Posterior cingulate gyrus (tissue), 11 donors: Measurements from ENCODE around the gene SRRT.
A peak's percentile ranks its signal among the peaks of the same experiment; 100 is the strongest.

Experiments
- DNase-seq, 10 donors: peaks; one replicate each; pipeline versions ENCODE4 v3.0.0 to v3.0.0-alpha.2; 2020 to 2021; ENCODE audit warnings: mixed read lengths in 3 of 10
- intact Hi-C: fragments of 100-400 bp; cut with DNase I; formaldehyde crosslinking; loops from one replicate; pipeline ENCODE4 v1.15.1; 2023

Gene SRRT

GRCh38 chr7:100874577-100875355, at the start of gene SRRT:
Gene SRRT (plus strand): TSS chr7:100875103. CDS start chr7:100875591, 488 bp downstream.
- peak; percentile 98 to 100 (median 99) for DNase-seq
- intact Hi-C loops, result loop anchor here (2.0 kb wide), 1 partner anchor 14 kb away; the partner anchor contains the start of gene UFSP1

- peak in 1 of 10 donors; percentile 32 for DNase-seq
- intact Hi-C loops, result no loop called here
Observed at GRCh38 chr7:100825215-100825671, 49.7 kb upstream of the SRRT start.

GRCh38 chr7:100825751-100826513, 49.0 kb upstream of the SRRT start:
- intact Hi-C loops, result no loop called here
- no peak for DNase-seq

- no peak for DNase-seq
Observed at GRCh38 chr7:100826514-100827329, 48.2 kb upstream of the SRRT start.

GRCh38 chr7:100827330-100828226, 47.3 kb upstream of the SRRT start, which contains the start of gene EPHB4:
Gene EPHB4 (minus strand): TSS chr7:100827523. CDS start chr7:100827030, 493 bp downstream.
- peak in 1 of 10 donors; percentile 21 for DNase-seq
- intact Hi-C loops, result no loop called here

More at GRCh38 chr7:100826514-100827329, 48.2 kb upstream of the SRRT start:
- intact Hi-C loops, result no loop called here

GRCh38 chr7:100829150-100829716, 45.7 kb upstream of the SRRT start:
- peak in 1 of 10 donors; percentile 58 for DNase-seq
- intact Hi-C loops, result no loop called here

GRCh38 chr7:100830396-100830795, 44.5 kb upstream of the SRRT start:
- DNase-seq, result no peak
- intact Hi-C loops, result no loop called here

- intact Hi-C loops, result no loop called here
- peak in 1 of 10 donors; percentile 44 for DNase-seq
Observed at GRCh38 chr7:100832281-100832633, 42.6 kb upstream of the SRRT start.

- intact Hi-C loops, result loop anchor here (2.0 kb wide), 1 partner anchor 17 kb away; the partner anchor contains the start of gene SLC12A9
- no peak for DNase-seq
Observed at GRCh38 chr7:100835903-100836811, 38.7 kb upstream of the SRRT start.

GRCh38 chr7:100836812-100837098, 38.1 kb upstream of the SRRT start:
- intact Hi-C loops, result loop anchor here (2.0 kb wide), 1 partner anchor 16 kb away; the partner anchor contains the start of gene SLC12A9
- DNase-seq, result no peak

GRCh38 chr7:100837099-100837836, 37.6 kb upstream of the SRRT start:
- peak; percentile 89 to 99 (median 94) for DNase-seq
- intact Hi-C loops, result loop anchor here (2.0 kb wide), 1 partner anchor 16 kb away; the partner anchor contains the start of gene SLC12A9

GRCh38 chr7:100839361-100839760, 35.5 kb upstream of the SRRT start:
- no peak for DNase-seq
- intact Hi-C loops, result no loop called here

GRCh38 chr7:100840470-100841100, 34.3 kb upstream of the SRRT start:
- intact Hi-C loops, result no loop called here
- no peak for DNase-seq

- no peak for DNase-seq
- intact Hi-C loops, result no loop called here
Observed at GRCh38 chr7:100847360-100847759, 27.5 kb upstream of the SRRT start.

GRCh38 chr7:100852048-100852872, 22.6 kb upstream of the SRRT start, which contains the start of gene SLC12A9:
Gene SLC12A9 (plus strand): TSS chr7:100852713. CDS start chr7:100854198, 1,485 bp downstream.
- intact Hi-C loops, result loop anchor here (1.0 to 2.0 kb wide), 3 partner anchors 15 to 147 kb away; no protein-coding TSS in a partner anchor
- peak; percentile 79 to 99 (median 88) for DNase-seq
